HL-60 (cell line): ENCODE measurements around the gene TMEM108.

Experiments
- DNase-seq, 2 experiments: peaks; one replicate each; pipeline ENCODE4 v3.0.0-alpha.2; 2010 to 2020; ENCODE audit warnings: low read depth in 1 of 2, low spot score in 1 of 2
- H3K27ac ChIP-seq: fragments of 250-450 bp; sonication (Bioruptor Pico); replicated peaks from 2 replicates; pipeline ENCODE4 v1.5.1; 2020; ENCODE audit warnings: mild to moderate bottlenecking, moderate library complexity
- H3K27me3 ChIP-seq: fragments of 250-450 bp; sonication (Bioruptor Pico); 2 replicates; pipeline ENCODE4 v1.5.1; 2021; ENCODE audit warnings: mild to moderate bottlenecking, moderate library complexity; ENCODE audit not compliant: insufficient read depth, poor library complexity, severe bottlenecking
- H3K4me3 ChIP-seq: replicated peaks from 2 replicates; pipeline ENCODE4 v1.5.1; 2011; ENCODE audit warnings: mild to moderate bottlenecking, control low read depth, low read length; ENCODE audit not compliant: insufficient read depth
- CTCF ChIP-seq: IDR thresholded peaks from one replicate; pipeline ENCODE4 v1.5.1; 2011; ENCODE audit warnings: low read length, control low read depth, inconsistent platforms; ENCODE audit not compliant: insufficient read depth
- GABPA ChIP-seq: IDR thresholded peaks from 2 replicates; pipeline ENCODE4 v1.6.1; 2012; ENCODE audit warnings: low read depth
- POLR2AphosphoS5 ChIP-seq: IDR thresholded peaks from 2 replicates; pipeline ENCODE4 v1.6.1; 2012; ENCODE audit warnings: low read depth
- SPI1 ChIP-seq: IDR thresholded peaks from 2 replicates; pipeline ENCODE4 v1.6.1; 2012; ENCODE audit warnings: low read depth, mild to moderate bottlenecking, borderline replicate concordance
- TF ChIP-seq, protein P1 (sequence below): IDR thresholded peaks from 2 replicates; pipeline ENCODE4 v1.6.1; 2012; ENCODE audit warnings: low read depth; ENCODE audit not compliant: insufficient replicate concordance

The TMEM108 gene

DNA sequence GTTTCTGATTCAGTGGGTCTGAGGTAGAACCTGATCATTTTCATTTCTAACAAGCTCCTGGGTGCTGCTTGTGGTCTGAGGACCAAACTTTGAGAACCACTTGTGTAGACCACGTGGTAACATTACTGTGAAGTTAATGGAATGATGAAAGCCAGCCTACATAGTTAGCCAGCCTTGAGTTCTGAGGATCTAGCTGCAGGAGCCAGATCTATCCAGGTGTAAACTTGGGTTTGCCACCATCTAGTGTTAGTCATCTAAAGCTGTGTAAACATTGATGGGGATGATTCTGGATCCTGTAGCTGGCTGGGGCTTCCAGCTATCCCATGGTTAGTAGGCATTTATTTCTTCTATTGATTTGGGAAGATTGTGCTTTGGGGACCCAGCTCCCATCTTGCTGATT lies 170.0 kb downstream of the TMEM108 start:
- TF ChIP-seq, protein P1, sequence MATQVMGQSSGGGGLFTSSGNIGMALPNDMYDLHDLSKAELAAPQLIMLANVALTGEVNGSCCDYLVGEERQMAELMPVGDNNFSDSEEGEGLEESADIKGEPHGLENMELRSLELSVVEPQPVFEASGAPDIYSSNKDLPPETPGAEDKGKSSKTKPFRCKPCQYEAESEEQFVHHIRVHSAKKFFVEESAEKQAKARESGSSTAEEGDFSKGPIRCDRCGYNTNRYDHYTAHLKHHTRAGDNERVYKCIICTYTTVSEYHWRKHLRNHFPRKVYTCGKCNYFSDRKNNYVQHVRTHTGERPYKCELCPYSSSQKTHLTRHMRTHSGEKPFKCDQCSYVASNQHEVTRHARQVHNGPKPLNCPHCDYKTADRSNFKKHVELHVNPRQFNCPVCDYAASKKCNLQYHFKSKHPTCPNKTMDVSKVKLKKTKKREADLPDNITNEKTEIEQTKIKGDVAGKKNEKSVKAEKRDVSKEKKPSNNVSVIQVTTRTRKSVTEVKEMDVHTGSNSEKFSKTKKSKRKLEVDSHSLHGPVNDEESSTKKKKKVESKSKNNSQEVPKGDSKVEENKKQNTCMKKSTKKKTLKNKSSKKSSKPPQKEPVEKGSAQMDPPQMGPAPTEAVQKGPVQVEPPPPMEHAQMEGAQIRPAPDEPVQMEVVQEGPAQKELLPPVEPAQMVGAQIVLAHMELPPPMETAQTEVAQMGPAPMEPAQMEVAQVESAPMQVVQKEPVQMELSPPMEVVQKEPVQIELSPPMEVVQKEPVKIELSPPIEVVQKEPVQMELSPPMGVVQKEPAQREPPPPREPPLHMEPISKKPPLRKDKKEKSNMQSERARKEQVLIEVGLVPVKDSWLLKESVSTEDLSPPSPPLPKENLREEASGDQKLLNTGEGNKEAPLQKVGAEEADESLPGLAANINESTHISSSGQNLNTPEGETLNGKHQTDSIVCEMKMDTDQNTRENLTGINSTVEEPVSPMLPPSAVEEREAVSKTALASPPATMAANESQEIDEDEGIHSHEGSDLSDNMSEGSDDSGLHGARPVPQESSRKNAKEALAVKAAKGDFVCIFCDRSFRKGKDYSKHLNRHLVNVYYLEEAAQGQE, result no peak
- TF ChIP-seq GABPA (no peak), CTCF (no peak), POLR2AphosphoS5 (no peak), SPI1 (no peak)
- H3K4me3 ChIP-seq, result no peak overlapping the region

GRCh38 chr3:133209871-133210550 lies 171.8 kb downstream of the TMEM108 start:
- DNase-seq, result peak; percentile 22 to 33
- H3K4me3 ChIP-seq, result no peak overlapping the region
- H3K27ac ChIP-seq, result no peak overlapping the region
- no peak for TF ChIP-seq GABPA
- peak; percentile 63 for TF ChIP-seq SPI1
- H3K27me3 ChIP-seq, result no peaks in the 10 kb centered on the region

More for the DNA sequence above, 170.0 kb downstream of the TMEM108 start:
- no peaks in the 10 kb centered on the region for H3K27me3 ChIP-seq
- no peak overlapping the region for H3K27ac ChIP-seq
- no peak for DNase-seq

DNA sequence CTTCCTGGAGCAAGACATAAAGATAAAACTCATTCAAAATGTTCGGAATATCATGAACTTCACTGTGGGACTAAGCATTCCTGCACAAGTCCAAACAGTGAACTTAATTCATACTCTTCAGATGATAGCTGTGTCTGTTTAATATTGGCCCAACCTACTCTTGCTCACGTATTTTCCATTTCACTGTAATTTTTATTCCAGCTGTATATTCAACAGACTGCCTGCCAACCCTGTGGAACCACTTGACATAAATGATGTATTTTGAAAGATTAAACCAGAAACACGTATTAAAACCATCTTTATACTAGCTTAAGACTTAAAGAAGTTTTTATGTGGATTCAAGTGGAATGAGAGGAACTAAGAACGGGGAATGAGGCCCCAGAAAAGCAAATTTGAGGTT lies 172.5 kb downstream of the TMEM108 start:
- TF ChIP-seq CTCF, result no peak
- no peak for TF ChIP-seq GABPA
- TF ChIP-seq, protein P1, result no peak
- no peak for TF ChIP-seq POLR2AphosphoS5
- no peak for TF ChIP-seq SPI1
- no peak overlapping the region for H3K4me3 ChIP-seq
- no peak for DNase-seq
- H3K27me3 ChIP-seq, result no peaks in the 10 kb centered on the region
- no peak overlapping the region for H3K27ac ChIP-seq

- DNase-seq, result peak; percentile 32 to 50
- no peaks in the 10 kb centered on the region for H3K27me3 ChIP-seq
- no peak overlapping the region for H3K27ac ChIP-seq
- TF ChIP-seq SPI1, result peak; percentile 64; the same call in 1 of the 2 replicates
- TF ChIP-seq GABPA, result no peak
- H3K4me3 ChIP-seq, result no peak overlapping the region
Observed at GRCh38 chr3:133211449-133211848, 173.3 kb downstream of the TMEM108 start.

- H3K27me3 ChIP-seq, result no peaks in the 10 kb centered on the region
- DNase-seq, result no peak
- TF ChIP-seq POLR2AphosphoS5 (no peak), CTCF (no peak), SPI1 (no peak), GABPA (no peak)
- TF ChIP-seq, protein P1, result no peak
- no peak overlapping the region; the same call in 1 of the 2 replicates for H3K27ac ChIP-seq
- H3K4me3 ChIP-seq, result no peak overlapping the region
Observed at GRCh38 chr3:133211856-133212255, 173.7 kb downstream of the TMEM108 start.
